Mesenchymal stem cell (in vitro differentiated cells and primary cell): ENCODE measurements around the gene SPTLC1.
"Not testable (repeated sequence)": the region's sequence is repeated elsewhere in the genome, so short reads cannot be mapped to it uniquely, and the experiment has no call there.

Experiments used
- DNase-seq: peaks from one replicate; pipeline ENCODE4 v3.0.0-alpha.2; 2013
- H2AFZ ChIP-seq: one replicate; pipeline ENCODE4 v1.6.1; 2013; ENCODE audit warnings: low read depth, mild to moderate bottlenecking, control low read depth, inconsistent platforms, low read length, moderate library complexity
- H2AK5ac ChIP-seq: 2 replicates; pipeline ENCODE4 v1.6.1; 2013; ENCODE audit warnings: low read length, moderate library complexity, mild to moderate bottlenecking, inconsistent platforms; ENCODE audit not compliant: severe bottlenecking
- H2BK120ac ChIP-seq: one replicate; pipeline ENCODE4 v1.6.1; 2013; ENCODE audit warnings: low read depth, mild to moderate bottlenecking, inconsistent platforms, low read length, moderate library complexity
- H2BK12ac ChIP-seq, 2 experiments: one replicate each; pipeline ENCODE4 v1.6.1; 2013; ENCODE audit warnings: inconsistent platforms in 2 of 2, low read length in 2 of 2, mild to moderate bottlenecking in 2 of 2, moderate library complexity in 2 of 2, control low read depth in 1 of 2
- H2BK15ac ChIP-seq: one replicate; pipeline ENCODE4 v1.6.1; 2013; ENCODE audit warnings: mild to moderate bottlenecking, low read depth, inconsistent platforms; ENCODE audit not compliant: poor library complexity, severe bottlenecking
- H2BK5ac ChIP-seq: 2 replicates; pipeline ENCODE4 v1.6.1; 2013; ENCODE audit warnings: low read depth, mild to moderate bottlenecking, low read length, control low read depth, inconsistent platforms; ENCODE audit not compliant: poor library complexity, severe bottlenecking
- H3K14ac ChIP-seq, 2 experiments: one replicate each; pipeline ENCODE4 v1.6.1; 2013; ENCODE audit warnings: inconsistent platforms in 2 of 2, low read length in 2 of 2, control low read depth in 1 of 2, mild to moderate bottlenecking in 1 of 2, moderate library complexity in 1 of 2
- H3K18ac ChIP-seq, 2 experiments: one replicate each; pipeline ENCODE4 v1.6.1; 2013; ENCODE audit warnings: inconsistent platforms in 2 of 2, low read length in 2 of 2, control low read depth in 1 of 2, low read depth in 1 of 2, mild to moderate bottlenecking in 1 of 2
- H3K23ac ChIP-seq, 2 experiments: one replicate each; pipeline ENCODE4 v1.6.1; 2013; ENCODE audit warnings: inconsistent platforms in 2 of 2, low read length in 2 of 2, mild to moderate bottlenecking in 2 of 2, moderate library complexity in 2 of 2, control low read depth in 1 of 2
- H3K27ac ChIP-seq: 2 replicates; pipeline ENCODE4 v1.5.1; 2013; ENCODE audit warnings: mild to moderate bottlenecking, moderate library complexity, low read length, control low read depth, inconsistent platforms; ENCODE audit not compliant: poor library complexity, severe bottlenecking
- H3K27me3 ChIP-seq, 2 experiments: 2 replicates each; pipeline versions ENCODE4 v1.6.1 to v1.7.0; 2013; ENCODE audit warnings: low read length in 2 of 2, mild to moderate bottlenecking in 2 of 2, moderate library complexity in 2 of 2, control low read depth in 1 of 2, inconsistent platforms in 1 of 2; ENCODE audit not compliant: control insufficient read depth in 1 of 2, insufficient read depth in 1 of 2
- H3K36me3 ChIP-seq, 2 experiments: 2 replicates each; pipeline versions ENCODE4 v1.6.1 to v1.7.0; 2013; ENCODE audit warnings: low read length in 2 of 2, control low read depth in 1 of 2, inconsistent platforms in 1 of 2, low read depth in 1 of 2, mild to moderate bottlenecking in 1 of 2; ENCODE audit not compliant: insufficient read depth in 2 of 2, control insufficient read depth in 1 of 2
- H3K4ac ChIP-seq, 2 experiments: one replicate each; pipeline ENCODE4 v1.6.1; 2013; ENCODE audit warnings: inconsistent platforms in 2 of 2, low read length in 2 of 2, mild to moderate bottlenecking in 2 of 2, moderate library complexity in 2 of 2, control low read depth in 1 of 2, low read depth in 1 of 2
- H3K4me1 ChIP-seq: 2 replicates; pipeline ENCODE4 v1.6.1; 2013; ENCODE audit warnings: low read depth, low read length, control low read depth; ENCODE audit not compliant: control insufficient read depth, insufficient read depth
- H3K4me2 ChIP-seq: 2 replicates; pipeline ENCODE4 v1.6.1; 2013; ENCODE audit warnings: low read length, mild to moderate bottlenecking, inconsistent platforms; ENCODE audit not compliant: poor library complexity, severe bottlenecking
- H3K4me3 ChIP-seq, 2 experiments: 2 replicates each; pipeline versions ENCODE4 v1.5.1 to v1.7.0; 2013; ENCODE audit warnings: low read length in 2 of 2, mild to moderate bottlenecking in 2 of 2, control low read depth in 1 of 2, low read depth in 1 of 2; ENCODE audit not compliant: insufficient read depth in 1 of 2
- H3K79me1 ChIP-seq: replicated peaks from 2 replicates; pipeline ENCODE4 v1.6.1; 2013; ENCODE audit warnings: mild to moderate bottlenecking, control low read depth, low read length, inconsistent platforms; ENCODE audit not compliant: poor library complexity, severe bottlenecking
- H3K9ac ChIP-seq: 2 replicates; pipeline ENCODE4 v1.7.0; 2013; ENCODE audit warnings: mild to moderate bottlenecking, low read length, moderate library complexity
- H3K9me3 ChIP-seq: 2 replicates; pipeline ENCODE4 v1.7.0; 2013; ENCODE audit warnings: mild to moderate bottlenecking, low read length; ENCODE audit not compliant: control insufficient read depth
- H4K8ac ChIP-seq: one replicate; pipeline ENCODE4 v1.6.1; 2013; ENCODE audit warnings: inconsistent platforms, mild to moderate bottlenecking, low read length, moderate library complexity
- H4K91ac ChIP-seq: one replicate; pipeline ENCODE4 v1.6.1; 2013; ENCODE audit warnings: mild to moderate bottlenecking, low read length, inconsistent platforms
- WGBS: methylation state at CpG from one replicate; pipeline ENCODE4 v1.1.7; 2013; ENCODE audit warnings: mixed read lengths; 5-methylcytosine and 5-hydroxymethylcytosine counted together

The SPTLC1 gene

DNA sequence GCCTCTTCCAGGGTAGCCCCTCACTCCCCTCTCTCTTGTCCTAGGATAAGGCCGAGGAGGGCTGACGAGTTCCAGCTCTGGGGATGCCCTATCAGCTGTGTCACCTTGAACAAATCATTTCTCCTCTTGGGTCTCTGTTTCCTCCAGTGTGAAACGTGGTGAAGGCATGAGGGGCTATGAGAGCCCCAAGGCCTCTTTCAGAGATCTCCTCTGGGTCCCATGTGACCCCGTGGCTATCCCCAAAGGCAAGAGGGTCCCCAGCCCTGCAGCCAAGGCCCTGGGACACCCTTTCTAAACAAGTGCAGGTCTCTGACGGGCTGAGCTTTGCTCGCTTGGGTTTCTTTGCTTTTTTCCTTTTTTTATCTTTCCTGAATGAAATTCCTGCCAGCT lies 25.5 kb upstream of the SPTLC1 start:
- peaks cover 5% of the 10 kb centered on the region for H3K79me1 ChIP-seq
- peak overlapping the region in 1 of 2 experiments; percentile 29 for H2BK12ac ChIP-seq
- peaks cover 0 to 26% of the 10 kb centered on the region in 2 experiments for H3K36me3 ChIP-seq

DNA sequence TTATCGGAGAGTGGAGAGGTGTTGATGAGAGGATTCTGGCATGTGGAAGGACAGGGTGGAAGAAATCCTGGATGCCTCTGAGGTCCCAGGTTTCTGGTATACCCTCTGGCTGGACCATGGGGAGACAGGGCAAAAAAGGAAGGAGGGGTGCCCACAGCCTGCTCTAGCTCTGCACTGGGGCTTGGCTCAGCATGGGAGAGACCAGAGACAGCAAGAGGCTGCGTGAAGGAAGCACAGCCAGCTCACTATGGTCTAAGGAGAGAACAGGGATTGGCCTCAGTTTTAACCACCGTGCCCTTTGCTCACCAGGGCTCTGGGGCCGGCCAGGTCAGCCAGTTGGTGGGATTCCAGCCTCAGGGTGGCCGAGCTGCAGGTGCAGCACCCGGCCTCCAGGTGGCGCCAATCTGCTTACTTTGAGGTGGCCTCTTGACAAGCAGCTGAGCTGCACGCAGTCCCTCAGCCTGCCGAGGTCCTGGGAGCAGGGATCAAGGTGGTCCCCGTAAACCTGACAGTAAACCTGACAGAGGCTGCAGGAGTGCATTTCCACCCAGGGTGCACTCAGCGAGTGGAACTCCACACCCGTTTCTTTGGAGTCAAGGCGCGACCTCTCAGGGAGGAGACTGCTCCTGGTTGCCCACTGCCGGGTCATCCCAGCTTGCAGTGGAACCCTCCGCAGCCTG lies 25.0 kb upstream of the SPTLC1 start:
- Histone ChIP-seq H3K4ac (peak overlapping the region in 1 of 2 experiments; percentile 60), H2BK5ac (no peak overlapping the region), H3K18ac (peak overlapping the region in 1 of 2 experiments; percentile 54), H3K27me3 (no peaks in the 10 kb centered on the region), H3K23ac (no peak overlapping the region), H2BK12ac (peak overlapping the region in 1 of 2 experiments; percentile 85), H2BK120ac (no peak overlapping the region), H3K36me3 (peaks cover 0 to 23% of the 10 kb centered on the region in 2 experiments), H3K4me1 (peaks cover 34% of the 10 kb centered on the region), H2BK15ac (peak overlapping the region; percentile 82), H2AK5ac (peak overlapping the region; percentile 50), H4K91ac (no peak overlapping the region), H3K14ac (no peak overlapping the region), H3K9me3 (no peaks in the 10 kb centered on the region), H3K4me2 (peak overlapping the region; percentile 66), H3K27ac (peak overlapping the region; percentile 54), H4K8ac (no peak overlapping the region), H3K9ac (peak overlapping the region; percentile 80), H3K79me1 (peaks cover 10% of the 10 kb centered on the region), H2AFZ (no peak overlapping the region), H3K4me3 (peak overlapping the region in 1 of 2 experiments; percentile 78)
- peak; percentile 76 for DNase-seq
- 21% methylated on average over 15 of the region's 16 CpGs for WGBS

More for the DNA sequence above, 25.5 kb upstream of the SPTLC1 start:
- H3K4ac ChIP-seq: peak overlapping the region in 1 of 2 experiments; percentile 60
- H3K4me2 ChIP-seq: peak overlapping the region; percentile 66
- H3K27ac ChIP-seq: peak overlapping the region; percentile 54
- no peaks in the 10 kb centered on the region for H3K27me3 ChIP-seq
- H4K8ac ChIP-seq: no peak overlapping the region
- H4K91ac ChIP-seq: no peak overlapping the region
- H3K9ac ChIP-seq: peak overlapping the region; percentile 80
- H2BK15ac ChIP-seq: peak overlapping the region; percentile 68
- H2BK5ac ChIP-seq: peak overlapping the region; percentile 33
- peak overlapping the region; percentile 51 to 54 for H3K18ac ChIP-seq
- WGBS: 32% methylated on average over 6 of the region's 6 CpGs
- no peak for DNase-seq
- H3K23ac ChIP-seq: no peak overlapping the region
- no peak overlapping the region for H2BK120ac ChIP-seq
- peaks cover 31% of the 10 kb centered on the region for H3K4me1 ChIP-seq
- H3K4me3 ChIP-seq: peak overlapping the region; percentile 78 to 79
- peak overlapping the region; percentile 50 for H2AK5ac ChIP-seq
- H2AFZ ChIP-seq: no peak overlapping the region
- H3K9me3 ChIP-seq: no peaks in the 10 kb centered on the region
- H3K14ac ChIP-seq: no peak overlapping the region

DNA sequence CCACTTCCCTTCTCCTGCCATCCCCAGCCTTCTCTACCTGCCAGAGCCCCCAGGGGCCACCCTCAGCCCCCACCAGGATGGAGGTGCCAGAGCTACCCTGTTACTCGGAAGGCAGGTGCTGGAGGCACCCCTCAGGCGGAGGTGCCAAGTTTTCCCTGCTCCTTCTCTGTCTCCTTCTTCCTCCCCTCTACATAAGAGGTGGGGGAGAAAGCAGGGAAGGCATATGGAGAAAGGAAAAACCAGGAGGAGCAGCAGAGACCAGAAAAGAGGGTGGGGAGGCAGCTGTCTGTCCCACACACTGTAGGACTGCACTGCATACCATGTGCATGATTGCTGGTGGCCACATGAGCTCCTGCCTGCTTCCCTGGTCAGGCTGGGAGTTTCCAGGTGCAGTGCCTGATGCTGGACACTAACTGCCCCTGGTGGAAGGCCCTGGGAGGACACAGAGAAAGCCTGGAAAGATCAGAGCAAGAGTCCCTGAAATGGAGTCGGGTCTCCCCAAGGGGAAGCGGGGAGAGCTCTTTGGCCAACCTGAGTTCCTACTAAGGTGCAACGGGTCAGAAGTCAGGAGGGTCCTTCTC lies 23.8 kb upstream of the SPTLC1 start:
- DNase-seq: peak; percentile 83
- H3K27me3 ChIP-seq, H3K4ac ChIP-seq, H2BK15ac ChIP-seq, H3K23ac ChIP-seq, H3K4me3 ChIP-seq, H3K9me3 ChIP-seq, H2AFZ ChIP-seq, H3K9ac ChIP-seq, H3K79me1 ChIP-seq, H2BK5ac ChIP-seq, H2AK5ac ChIP-seq, H4K8ac ChIP-seq, H2BK12ac ChIP-seq, H3K14ac ChIP-seq, H2BK120ac ChIP-seq, H3K4me2 ChIP-seq: not testable (repeated sequence)
- 97% methylated on average over 3 of the region's 5 CpGs for WGBS
- Histone ChIP-seq H3K27ac (peak overlapping the region; percentile 39), H3K18ac (peak overlapping the region in 1 of 2 experiments; percentile 34), H3K4me1 (peaks cover 41% of the 10 kb centered on the region), H4K91ac (peak overlapping the region; percentile 2), H3K36me3 (peaks cover 0 to 15% of the 10 kb centered on the region in 2 experiments)
